Psoas muscle (tissue), 8 donors: ENCODE results near the gene TAAR1. TPM values are rescaled to one million over a fixed set of nuclear protein-coding genes. Genes with fewer than 3 reads are reported as not detected.

ENCODE experiments used
- ATAC-seq, 4 donors: fragments of 200-7000 bp; cut with Tn5 transposase; one replicate each; pipeline ENCODE4 v1.9.1; 2020; ENCODE audit warnings: moderate library complexity in 3 of 4, mild to moderate bottlenecking in 2 of 4
- DNase-seq, 2 donors: peaks; one replicate each; pipeline ENCODE4 v3.0.0-alpha.2; 2020
- H3K27ac ChIP-seq: fragments of 200-600 bp; one replicate; pipeline ENCODE4 v1.8.0; 2022
- H3K27me3 ChIP-seq, 3 donors: fragments of 200-600 bp in 1 of 3; one replicate each; pipeline versions ENCODE4 v1.6.1 to v1.8.0; 2013 to 2022; ENCODE audit warnings: low read length in 2 of 3, mild to moderate bottlenecking in 2 of 3, moderate library complexity in 1 of 3; ENCODE audit not compliant: insufficient read depth in 3 of 3
- H3K36me3 ChIP-seq, 2 donors: fragments of 200-600 bp in 1 of 2; one replicate each; pipeline versions ENCODE4 v1.6.1 to v1.8.0; 2013 to 2022; ENCODE audit warnings: low read depth in 1 of 2, mild to moderate bottlenecking in 1 of 2, moderate library complexity in 1 of 2; ENCODE audit not compliant: insufficient read depth in 1 of 2
- H3K4me1 ChIP-seq: fragments of 200-600 bp; one replicate; pipeline ENCODE4 v1.8.0; 2022
- H3K4me3 ChIP-seq: fragments of 200-600 bp; one replicate; pipeline ENCODE4 v1.8.0; 2022; ENCODE audit warnings: mild to moderate bottlenecking
- H3K9me3 ChIP-seq: fragments of 200-600 bp; one replicate; pipeline ENCODE4 v1.8.0; 2022
- CTCF ChIP-seq: fragments of 200-600 bp; IDR thresholded peaks from one replicate; pipeline ENCODE4 v1.8.0; 2022; ENCODE audit warnings: antibody characterized with exemption
- WGBS, 3 donors: extraction: QIAGEN DNeasy Blood & Tissue Kit; methylation state at CpG; one replicate each; pipeline versions ENCODE4 v1.1.6 to v1.1.7; 2013; 5-methylcytosine and 5-hydroxymethylcytosine counted together
- intact Hi-C, 2 donors: fragments of 100-400 bp; cut with DNase I; formaldehyde crosslinking; loops; one replicate each; pipeline versions ENCODE4 v1.11.0 to v1.14.2; 2022
- polyA plus RNA-seq, 3 donors: library from polyadenylated mRNA; stranded (reverse); fragments of 200-250 nt; gene quantifications; one replicate each; pipeline ENCODE4 v1.2.3, GENCODE V29; 2013
- total RNA-seq, 4 donors: library from RNA; stranded (reverse); fragmentation: NEBNext Ultra II Directional in 2 of 4; extraction: Animal tissue kit (Norgen Biotek cat#: 25700) in 2 of 4; gene quantifications; one replicate each; pipeline versions ENCODE4 v1.2.1 to v1.2.4, GENCODE V29; 2021 to 2023
- donor health status: healthy with polysubstance abuse.
- donor health status: DM: no; HTN: no; CAD: no; lungs with moderate emphysema.
- donor health status: Bipolar disorder and iron deficiency.
- donor health status: healthy.
- donor health status: DM: yes; HTN: yes; CAD: no.
- donor health status: DM: no; HTN: no; CAD: no.
- donor health status: DM: no; HTN: no; CAD: no.
- donor health status: DM: yes; HTN: yes; CAD: no.

The TAAR1 gene
- total and polyA plus RNA-seq, 7 donors, result not detected

DNA sequence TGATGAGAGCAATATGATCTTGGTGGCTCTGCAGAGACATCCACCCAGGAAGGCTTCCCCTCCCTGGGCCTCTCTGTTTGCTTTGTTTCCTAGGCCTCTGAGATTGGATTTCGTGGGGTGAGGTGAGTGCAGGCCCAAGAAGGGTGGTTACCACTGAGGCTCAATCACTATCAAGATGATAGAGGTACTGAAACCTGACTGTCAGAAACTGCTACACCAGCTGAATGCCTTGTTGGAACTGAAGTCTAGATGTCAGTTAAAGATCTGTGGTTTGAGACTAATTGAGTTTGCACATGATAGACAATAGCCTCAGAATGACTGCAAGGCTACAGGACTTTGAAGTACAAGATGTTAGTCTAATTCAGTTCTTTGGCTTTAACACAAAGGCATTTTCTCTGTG is 39.6 kb upstream of the TAAR1 start:
- H3K27me3 ChIP-seq, result no peaks in the 10 kb centered on the region
- H3K27ac ChIP-seq, result no peak overlapping the region
- peaks cover 4% of the 10 kb centered on the region for H3K9me3 ChIP-seq
- WGBS, 3 donors, result 21 to 33% (median 22%) methylated on average over 1 of the region's 1 CpG
- H3K4me1 ChIP-seq, result no peaks in the 10 kb centered on the region
- TF ChIP-seq CTCF, result no peak
- DNase-seq, result no peak
- no peak for ATAC-seq
- H3K36me3 ChIP-seq, result no peaks in the 10 kb centered on the region
- intact Hi-C loops, result no loop called here
- no peak overlapping the region for H3K4me3 ChIP-seq

GRCh38 chr6:132695773-132696172 is 36.8 kb upstream of the TAAR1 start:
- intact Hi-C loops, result no loop called here
- ATAC-seq (no peak), DNase-seq (no peak)
- Histone ChIP-seq H3K27ac (no peak overlapping the region), H3K4me3 (no peak overlapping the region), H3K27me3 (no peaks in the 10 kb centered on the region), H3K4me1 (no peaks in the 10 kb centered on the region), H3K36me3 (no peaks in the 10 kb centered on the region), H3K9me3 (peaks cover 4% of the 10 kb centered on the region)
- no peak for TF ChIP-seq CTCF
- 0 to 40% (median 29%) methylated on average over 1 of the region's 1 CpG for WGBS, 3 donors

DNA sequence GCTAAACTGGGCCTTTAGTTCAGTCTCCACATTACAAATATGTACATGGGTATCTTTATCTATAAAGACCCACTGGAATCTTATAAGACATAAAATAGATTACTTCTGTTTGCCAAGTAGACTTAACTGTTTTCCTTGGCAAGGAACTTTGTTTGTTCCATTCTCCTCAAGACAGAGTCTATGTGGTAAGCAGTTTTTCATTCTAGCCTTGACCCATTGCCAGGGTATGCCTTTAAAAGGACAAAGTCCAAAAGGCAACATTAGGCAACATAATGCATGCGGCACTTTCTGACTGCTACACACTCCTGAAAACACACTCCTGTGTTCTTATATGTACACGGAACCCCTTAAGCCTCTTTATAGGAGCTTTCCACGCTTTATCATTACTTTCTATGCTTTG is 34.5 kb upstream of the TAAR1 start:
- no peak for TF ChIP-seq CTCF
- Histone ChIP-seq H3K27ac (no peak overlapping the region), H3K9me3 (peaks cover 4% of the 10 kb centered on the region), H3K36me3 (no peaks in the 10 kb centered on the region), H3K27me3 (peaks cover 0 to 5% (median 0%) of the 10 kb centered on the region in 3 donors), H3K4me1 (no peaks in the 10 kb centered on the region), H3K4me3 (no peak overlapping the region)
- no peak for ATAC-seq
- 51 to 65% (median 55%) methylated on average over 3 of the region's 3 CpGs for WGBS, 3 donors
- intact Hi-C loops, result no loop called here
- DNase-seq, result no peak

- DNase-seq, result no peak
- WGBS, 3 donors, result 89 to 93% (median 90%) methylated on average over 4 of the region's 4 CpGs
- Histone ChIP-seq H3K9me3 (no peaks in the 10 kb centered on the region), H3K36me3 (no peaks in the 10 kb centered on the region), H3K4me3 (no peak overlapping the region), H3K4me1 (no peaks in the 10 kb centered on the region), H3K27me3 (peaks cover 0 to 10% (median 0%) of the 10 kb centered on the region in 3 donors), H3K27ac (no peak overlapping the region)
- intact Hi-C loops, result no loop called here
- TF ChIP-seq CTCF, result no peak
- no peak for ATAC-seq
Measured at GRCh38 chr6:132690678-132691077, 31.7 kb upstream of the TAAR1 start.

GRCh38 chr6:132687306-132687705 is 28.3 kb upstream of the TAAR1 start:
- no peak for DNase-seq
- Histone ChIP-seq H3K4me3 (no peak overlapping the region), H3K27me3 (peaks cover 0 to 10% (median 0%) of the 10 kb centered on the region in 3 donors), H3K9me3 (no peaks in the 10 kb centered on the region), H3K36me3 (no peaks in the 10 kb centered on the region), H3K4me1 (no peaks in the 10 kb centered on the region), H3K27ac (no peak overlapping the region)
- no peak for ATAC-seq
- intact Hi-C loops, result no loop called here
- 53 to 54% (median 53%) methylated on average over 5 of the region's 5 CpGs for WGBS, 3 donors
- no peak for TF ChIP-seq CTCF
